Natural killer cell (primary cell): ENCODE measurements around the gene RYR2. TPM values are rescaled to one million over a fixed set of nuclear protein-coding genes. Genes with fewer than 3 reads are reported as not detected.

Source experiments
- ATAC-seq, 3 donors: fragments of 150-1000 bp in 2 of 3; fragments of 200-7000 bp in 1 of 3; cut with Tn5 transposase; 1 replicate in 1 of 3; 2 replicates in 2 of 3; pipeline ENCODE4 v1.10.0; 2021; ENCODE audit warnings: mild to moderate bottlenecking in 2 of 3, moderate library complexity in 2 of 3
- DNase-seq, 2 donors: peaks; one replicate each; pipeline versions ENCODE4 v3.0.0 to v3.0.0-alpha.2; 2013 to 2021; ENCODE audit warnings: mixed read lengths in 1 of 2
- H3K27ac ChIP-seq: one replicate; pipeline ENCODE4 v1.5.1; 2013; ENCODE audit warnings: mild to moderate bottlenecking, low read length
- H3K27me3 ChIP-seq: one replicate; pipeline ENCODE4 v1.6.1; 2013; ENCODE audit warnings: low read length; ENCODE audit not compliant: control insufficient read depth, insufficient read depth
- H3K36me3 ChIP-seq: one replicate; pipeline ENCODE4 v1.6.1; 2013; ENCODE audit warnings: low read length; ENCODE audit not compliant: control insufficient read depth, insufficient read depth
- H3K4me1 ChIP-seq: one replicate; pipeline ENCODE4 v1.6.1; 2013; ENCODE audit warnings: low read length; ENCODE audit not compliant: control insufficient read depth, insufficient read depth
- H3K4me3 ChIP-seq: one replicate; pipeline ENCODE4 v1.5.1; 2013; ENCODE audit warnings: low read length
- H3K9me3 ChIP-seq: one replicate; pipeline ENCODE4 v1.6.1; 2013; ENCODE audit warnings: low read length; ENCODE audit not compliant: control insufficient read depth, insufficient read depth
- H3K27ac Mint-ChIP-seq, 2 donors: one replicate each; pipeline ENCODE4 v1.8.0; 2022; ENCODE audit warnings: mild to moderate bottlenecking in 2 of 2, mixed read lengths in 2 of 2, moderate library complexity in 1 of 2
- H3K27me3 Mint-ChIP-seq, 2 donors: one replicate each; pipeline ENCODE4 v1.8.0; 2022; ENCODE audit warnings: low read depth in 2 of 2, mixed read lengths in 2 of 2
- H3K36me3 Mint-ChIP-seq: one replicate; pipeline ENCODE4 v1.8.0; 2022; ENCODE audit warnings: mixed read lengths
- H3K4me1 Mint-ChIP-seq, 2 donors: one replicate each; pipeline ENCODE4 v1.8.0; 2022; ENCODE audit warnings: mixed read lengths in 2 of 2
- H3K4me3 Mint-ChIP-seq: one replicate; pipeline ENCODE4 v1.8.0; 2022; ENCODE audit warnings: mild to moderate bottlenecking, moderate library complexity, mixed read lengths
- H3K9me3 Mint-ChIP-seq, 2 donors: one replicate each; pipeline ENCODE4 v1.8.0; 2022; ENCODE audit warnings: mixed read lengths in 2 of 2
- CTCF ChIP-seq: fragments of 200-600 bp; IDR thresholded peaks from one replicate; pipeline ENCODE4 v1.8.0; 2022; ENCODE audit warnings: antibody characterized with exemption
- WGBS: methylation state at CpG from one replicate; pipeline ENCODE4 v1.1.7; 2013; ENCODE audit warnings: missing lambda C conversion rate; ENCODE audit not compliant: insufficient coverage; 5-methylcytosine and 5-hydroxymethylcytosine counted together
- intact Hi-C: fragments of 100-400 bp; cut with micrococcal nuclease; formaldehyde crosslinking; loops from one replicate; pipeline ENCODE4 v1.14.2; 2022
- total RNA-seq, 4 donors: library from RNA; stranded (reverse); fragments of 120-200 nt in 1 of 4; gene quantifications; one replicate each; pipeline versions ENCODE4 v1.2.3 to v1.2.4, GENCODE V29; 2013 to 2022

RYR2 gene
- total RNA-seq, 3 donors from 2014 or later (not counting 1 experiment from before 2014, with no cell fraction given), result 0.13 to 1.2 (median 0.38) TPM

GRCh38 chr1:237206065-237206414 is 164.1 kb downstream of the RYR2 start:
- 81% methylated on average over 5 of the region's 6 CpGs for WGBS
- no peak for ATAC-seq

GRCh38 chr1:237211031-237211430 is 169.0 kb downstream of the RYR2 start:
- TF ChIP-seq CTCF, result no peak
- WGBS, result 93% methylated on average over 5 of the region's 5 CpGs
- intact Hi-C loops, result no loop called here

More at GRCh38 chr1:237206065-237206414, 164.1 kb downstream of the RYR2 start:
- Histone ChIP-seq H3K27me3 (no peaks in the 10 kb centered on the region), H3K4me3 (no peak overlapping the region), H3K27ac (no peak overlapping the region), H3K9me3 (no peaks in the 10 kb centered on the region), H3K4me1 (no peaks in the 10 kb centered on the region), H3K36me3 (no peaks in the 10 kb centered on the region)
- Mint-ChIP-seq H3K9me3 (peaks cover 0 to 2% of the 10 kb centered on the region in 2 donors), H3K27me3 (no peaks in the 10 kb centered on the region), H3K4me1 (no peaks in the 10 kb centered on the region), H3K27ac (no peak overlapping the region), H3K4me3 (no peak overlapping the region), H3K36me3 (no peaks in the 10 kb centered on the region)
- intact Hi-C loops, result no loop called here
- no peak for DNase-seq
- no peak for TF ChIP-seq CTCF

GRCh38 chr1:237211540-237211939 is 169.6 kb downstream of the RYR2 start:
- H3K27ac Mint-ChIP-seq, result no peak overlapping the region
- no peaks in the 10 kb centered on the region for H3K36me3 Mint-ChIP-seq
- intact Hi-C loops, result no loop called here
- H3K4me1 Mint-ChIP-seq, result no peaks in the 10 kb centered on the region
- no peak overlapping the region for H3K4me3 Mint-ChIP-seq
- no peaks in the 10 kb centered on the region for H3K27me3 Mint-ChIP-seq
- no peak for TF ChIP-seq CTCF
- no peak for ATAC-seq
- Histone ChIP-seq H3K27ac (no peak overlapping the region), H3K4me1 (no peaks in the 10 kb centered on the region), H3K9me3 (no peaks in the 10 kb centered on the region), H3K4me3 (no peak overlapping the region), H3K27me3 (no peaks in the 10 kb centered on the region), H3K36me3 (no peaks in the 10 kb centered on the region)
- WGBS, result 40% methylated on average over 1 of the region's 2 CpGs
- DNase-seq, result no peak
- peaks cover 0 to 2% of the 10 kb centered on the region in 2 donors for H3K9me3 Mint-ChIP-seq

More at GRCh38 chr1:237211031-237211430, 169.0 kb downstream of the RYR2 start:
- DNase-seq, result no peak
- H3K27me3 Mint-ChIP-seq, result no peaks in the 10 kb centered on the region
- Histone ChIP-seq H3K9me3 (no peaks in the 10 kb centered on the region), H3K36me3 (no peaks in the 10 kb centered on the region), H3K27me3 (no peaks in the 10 kb centered on the region), H3K4me3 (no peak overlapping the region), H3K4me1 (no peaks in the 10 kb centered on the region), H3K27ac (no peak overlapping the region)
- ATAC-seq, result no peak
- no peaks in the 10 kb centered on the region for H3K4me1 Mint-ChIP-seq
- peaks cover 0 to 2% of the 10 kb centered on the region in 2 donors for H3K9me3 Mint-ChIP-seq
- H3K27ac Mint-ChIP-seq, result no peak overlapping the region
- H3K4me3 Mint-ChIP-seq, result no peak overlapping the region
- no peaks in the 10 kb centered on the region for H3K36me3 Mint-ChIP-seq
